HEK293 (cell line): Measurements from ENCODE around the gene CKMT2.
A peak's percentile ranks its signal among the peaks of the same experiment; 100 is the strongest.

ENCODE experiments used
- BCL11B ChIP-seq: fragments of 450-650 bp; formaldehyde crosslinking; IDR thresholded peaks from 2 replicates; pipeline ENCODE4 v1.5.1; 2016; ENCODE audit warnings: low read depth, missing biosample characterization, missing genetic modification characterization
- EGR2 ChIP-seq: fragments of 450-650 bp; formaldehyde crosslinking; IDR thresholded peaks from 2 replicates; pipeline ENCODE4 v1.5.1; 2016; ENCODE audit warnings: low read depth, missing biosample characterization, missing genetic modification characterization
- GLI4 ChIP-seq: fragments of 450-650 bp; formaldehyde crosslinking; IDR thresholded peaks from 2 replicates; pipeline ENCODE4 v1.5.1; 2016; ENCODE audit warnings: missing biosample characterization, missing genetic modification characterization
- HIC1 ChIP-seq: fragments of 450-650 bp; formaldehyde crosslinking; IDR thresholded peaks from 2 replicates; pipeline ENCODE4 v1.5.1; 2016; ENCODE audit warnings: missing biosample characterization, missing genetic modification characterization
- IKZF3 ChIP-seq: fragments of 450-650 bp; IDR thresholded peaks from 2 replicates; pipeline ENCODE4 v1.5.0; 2018; ENCODE audit warnings: missing biosample characterization, mild to moderate bottlenecking, missing genetic modification characterization, moderate library complexity
- KLF9 ChIP-seq: fragments of 450-650 bp; formaldehyde crosslinking; IDR thresholded peaks from 2 replicates; pipeline ENCODE4 v1.5.1; 2016; ENCODE audit warnings: missing biosample characterization, missing genetic modification characterization, low read depth
- OVOL3 ChIP-seq: fragments of 450-650 bp; formaldehyde crosslinking; IDR thresholded peaks from 2 replicates; pipeline ENCODE4 v1.5.1; 2016; ENCODE audit warnings: missing biosample characterization, missing genetic modification characterization
- RBAK ChIP-seq: fragments of 450-650 bp; formaldehyde crosslinking; IDR thresholded peaks from 2 replicates; pipeline ENCODE4 v1.5.1; 2016; ENCODE audit warnings: missing biosample characterization, missing genetic modification characterization
- SCRT1 ChIP-seq: fragments of 450-650 bp; formaldehyde crosslinking; IDR thresholded peaks from 2 replicates; pipeline ENCODE4 v1.5.1; 2016; ENCODE audit warnings: missing biosample characterization, missing genetic modification characterization, borderline replicate concordance
- SCRT2 ChIP-seq: fragments of 450-650 bp; formaldehyde crosslinking; IDR thresholded peaks from 2 replicates; pipeline ENCODE4 v1.5.1; 2016; ENCODE audit warnings: missing biosample characterization, missing genetic modification characterization
- TSHZ1 ChIP-seq: fragments of 450-650 bp; formaldehyde crosslinking; IDR thresholded peaks from 2 replicates; pipeline ENCODE4 v1.5.1; 2016; ENCODE audit warnings: missing biosample characterization, missing genetic modification characterization, borderline replicate concordance
- ZFHX2 ChIP-seq: fragments of 450-650 bp; formaldehyde crosslinking; conservative IDR thresholded peaks from 2 replicates; pipeline ENCODE4 v1.5.1; 2016; ENCODE audit warnings: missing biosample characterization, missing genetic modification characterization
- ZFP41 ChIP-seq: fragments of 450-650 bp; formaldehyde crosslinking; IDR thresholded peaks from 2 replicates; pipeline ENCODE4 v1.5.1; 2016; ENCODE audit warnings: missing biosample characterization, missing genetic modification characterization, borderline replicate concordance
- ZNF10 ChIP-seq: fragments of 450-650 bp; formaldehyde crosslinking; IDR thresholded peaks from 2 replicates; pipeline ENCODE4 v1.5.1; 2017; ENCODE audit warnings: missing biosample characterization, missing genetic modification characterization
- ZNF121 ChIP-seq: fragments of 450-650 bp; formaldehyde crosslinking; IDR thresholded peaks from 2 replicates; pipeline ENCODE4 v1.5.1; 2016; ENCODE audit warnings: missing biosample characterization, missing genetic modification characterization
- ZNF155 ChIP-seq: fragments of 450-650 bp; formaldehyde crosslinking; IDR thresholded peaks from 2 replicates; pipeline ENCODE4 v1.5.1; 2016; ENCODE audit warnings: missing biosample characterization, missing genetic modification characterization
- ZNF223 ChIP-seq: fragments of 450-650 bp; formaldehyde crosslinking; IDR thresholded peaks from 2 replicates; pipeline ENCODE4 v1.5.1; 2016; ENCODE audit warnings: missing biosample characterization, missing genetic modification characterization
- ZNF24 ChIP-seq: fragments of 450-650 bp; formaldehyde crosslinking; IDR thresholded peaks from 2 replicates; pipeline ENCODE4 v1.5.1; 2016; ENCODE audit warnings: missing biosample characterization, missing genetic modification characterization
- ZNF248 ChIP-seq: fragments of 450-650 bp; formaldehyde crosslinking; IDR thresholded peaks from 2 replicates; pipeline ENCODE4 v1.5.1; 2017; ENCODE audit warnings: missing biosample characterization, missing genetic modification characterization
- ZNF324 ChIP-seq: fragments of 450-650 bp; formaldehyde crosslinking; IDR thresholded peaks from 2 replicates; pipeline ENCODE4 v1.5.1; 2016; ENCODE audit warnings: missing biosample characterization, missing genetic modification characterization
- ZNF394 ChIP-seq: fragments of 450-650 bp; formaldehyde crosslinking; IDR thresholded peaks from 2 replicates; pipeline ENCODE4 v1.5.1; 2016; ENCODE audit warnings: missing biosample characterization, missing genetic modification characterization, mild to moderate bottlenecking, moderate library complexity, borderline replicate concordance
- ZNF398 ChIP-seq: fragments of 450-650 bp; formaldehyde crosslinking; IDR thresholded peaks from 2 replicates; pipeline ENCODE4 v1.5.1; 2017; ENCODE audit warnings: missing biosample characterization, missing genetic modification characterization
- ZNF423 ChIP-seq: fragments of 450-650 bp; formaldehyde crosslinking; IDR thresholded peaks from 2 replicates; pipeline ENCODE4 v1.5.1; 2016; ENCODE audit warnings: missing biosample characterization, missing genetic modification characterization
- ZNF548 ChIP-seq: fragments of 450-650 bp; formaldehyde crosslinking; IDR thresholded peaks from 2 replicates; pipeline ENCODE4 v1.5.1; 2016; ENCODE audit warnings: missing biosample characterization, missing genetic modification characterization
- ZNF560 ChIP-seq: fragments of 450-650 bp; formaldehyde crosslinking; IDR thresholded peaks from 2 replicates; pipeline ENCODE4 v1.5.1; 2017; ENCODE audit warnings: missing biosample characterization, missing genetic modification characterization, borderline replicate concordance
- ZNF600 ChIP-seq: fragments of 450-650 bp; formaldehyde crosslinking; IDR thresholded peaks from 2 replicates; pipeline ENCODE4 v1.5.1; 2016; ENCODE audit warnings: missing biosample characterization, missing genetic modification characterization
- ZNF677 ChIP-seq: fragments of 450-650 bp; IDR thresholded peaks from 2 replicates; pipeline ENCODE4 v1.5.0; 2018; ENCODE audit warnings: missing biosample characterization, mild to moderate bottlenecking, missing genetic modification characterization, moderate library complexity
- ZNF707 ChIP-seq: fragments of 450-650 bp; formaldehyde crosslinking; IDR thresholded peaks from 2 replicates; pipeline ENCODE4 v1.5.1; 2016; ENCODE audit warnings: missing biosample characterization, missing genetic modification characterization
- ZSCAN18 ChIP-seq: fragments of 450-650 bp; formaldehyde crosslinking; IDR thresholded peaks from 2 replicates; pipeline ENCODE4 v1.5.1; 2016; ENCODE audit warnings: missing biosample characterization, missing genetic modification characterization
- ZSCAN5A ChIP-seq: fragments of 450-650 bp; formaldehyde crosslinking; IDR thresholded peaks from 2 replicates; pipeline ENCODE4 v1.5.1; 2016; ENCODE audit warnings: missing biosample characterization, missing genetic modification characterization
- ZXDB ChIP-seq: fragments of 450-650 bp; formaldehyde crosslinking; IDR thresholded peaks from 2 replicates; pipeline ENCODE4 v1.5.1; 2016; ENCODE audit warnings: missing biosample characterization, missing genetic modification characterization

CKMT2 gene

GRCh38 chr5:81301271-81302015, 68.3 kb downstream of the CKMT2 start, which contains the start of gene ZCCHC9 (continued):
- peak; percentile 61 for TF ChIP-seq KLF9
- no peak for TF ChIP-seq ZFP41 (tag by site-specific recombination)
- TF ChIP-seq ZNF394 (tag by site-specific recombination) = peak; percentile 14; the same call in 1 of the 2 replicates
- TF ChIP-seq ZNF24 (tag by site-specific recombination) = peak; percentile 77; the same call in 1 of the 2 replicates
- no peak for TF ChIP-seq GLI4 (tag by site-specific recombination)
- peak; percentile 91 for TF ChIP-seq ZNF600 (tag by site-specific recombination)
- no peak for TF ChIP-seq ZNF223 (tag by site-specific recombination)
- TF ChIP-seq ZNF248 (tag by site-specific recombination) = no peak
- TF ChIP-seq EGR2 (tag by site-specific recombination) = peak; percentile 87
- no peak for TF ChIP-seq BCL11B (tag by site-specific recombination)
- TF ChIP-seq SCRT2 = no peak
- no peak for TF ChIP-seq RBAK
- TF ChIP-seq ZNF707 (tag by site-specific recombination) = no peak
- TF ChIP-seq IKZF3 = no peak
- TF ChIP-seq ZNF155 (tag by site-specific recombination) = no peak
- no peak for TF ChIP-seq HIC1 (tag by site-specific recombination)
- TF ChIP-seq ZNF324 = no peak; the same call in 1 of the 2 replicates
- peak; percentile 85 for TF ChIP-seq ZFHX2 (tag by site-specific recombination)
- TF ChIP-seq ZNF121 = no peak
- TF ChIP-seq SCRT1 (tag by site-specific recombination) = no peak
- TF ChIP-seq ZNF10 (tag by site-specific recombination) = no peak
- TF ChIP-seq ZNF398 (tag by site-specific recombination) = no peak; the same call in 1 of the 2 replicates
- no peak for TF ChIP-seq TSHZ1 (tag by site-specific recombination)
- no peak for TF ChIP-seq ZNF560 (tag by site-specific recombination)
- TF ChIP-seq ZNF548 (tag by site-specific recombination) = no peak
- TF ChIP-seq ZNF423 = 0 out of 2 replicates have a peak, but pooled peaks have one; percentile 23
- TF ChIP-seq ZXDB (tag by site-specific recombination) = peak; percentile 82
- no peak for TF ChIP-seq ZSCAN5A (tag by site-specific recombination)
- no peak for TF ChIP-seq OVOL3
- no peak for TF ChIP-seq ZSCAN18
- no peak for TF ChIP-seq ZNF677 (tag by site-specific recombination)
